AG04450 (cell line): ENCODE results near the gene CYB5R3. TPM values are rescaled to one million over a fixed set of nuclear protein-coding genes. Genes with fewer than 3 reads are reported as not detected.
"Not testable (repeated sequence)": the region's sequence is repeated elsewhere in the genome, so short reads cannot be mapped to it uniquely, and the experiment has no call there.

Experiments used
- CTCF ChIA-PET: fragments of 300-600, 350-600 bp; formaldehyde crosslinking; extraction: SDS; loops from one replicate; lab custom pipeline; 2022; ENCODE audit warnings: antibody characterized with exemption, inconsistent platforms; lab: Charles Lee
- POLR2A ChIA-PET: fragments of 350-600 bp; formaldehyde crosslinking; extraction: SDS; loops from one replicate; lab custom pipeline; 2021; ENCODE audit warnings: antibody characterized with exemption, inconsistent platforms; lab: Yijun Ruan, JAX
- DNase-seq: peaks from one replicate; pipeline ENCODE4 v3.0.0-alpha.2; 2011; ENCODE audit warnings: low read depth, low spot score
- H3K27ac ChIP-seq: one replicate; pipeline ENCODE4 v1.5.1; 2012; ENCODE audit warnings: low read depth, low read length, control low read depth
- H3K27me3 ChIP-seq: one replicate; pipeline ENCODE4 v1.6.0; 2012; ENCODE audit warnings: low read length; ENCODE audit not compliant: control insufficient read depth, insufficient read depth
- H3K4me3 ChIP-seq: 2 replicates; pipeline ENCODE4 v1.5.1; 2011; ENCODE audit warnings: mild to moderate bottlenecking, low read depth, low read length, control low read depth
- H3K9me3 ChIP-seq: 2 replicates; pipeline ENCODE4 v1.5.1; 2012; ENCODE audit warnings: low read length; ENCODE audit not compliant: control insufficient read depth, insufficient read depth
- polyA plus RNA-seq: library from polyadenylated mRNA; depleted of rRNA; stranded (reverse); fragments of >200 nt; gene quantifications from 2 replicates; pipeline ENCODE4 v1.2.3, GENCODE V29; 2011
- TF ChIP-seq, protein P1 (sequence below): IDR thresholded peaks from 2 replicates; pipeline ENCODE4 v1.5.1; 2011; ENCODE audit warnings: low read depth, low read length, control low read depth, inconsistent platforms

CYB5R3 gene
- polyA plus RNA-seq, 1 experiment: 110 TPM

DNA sequence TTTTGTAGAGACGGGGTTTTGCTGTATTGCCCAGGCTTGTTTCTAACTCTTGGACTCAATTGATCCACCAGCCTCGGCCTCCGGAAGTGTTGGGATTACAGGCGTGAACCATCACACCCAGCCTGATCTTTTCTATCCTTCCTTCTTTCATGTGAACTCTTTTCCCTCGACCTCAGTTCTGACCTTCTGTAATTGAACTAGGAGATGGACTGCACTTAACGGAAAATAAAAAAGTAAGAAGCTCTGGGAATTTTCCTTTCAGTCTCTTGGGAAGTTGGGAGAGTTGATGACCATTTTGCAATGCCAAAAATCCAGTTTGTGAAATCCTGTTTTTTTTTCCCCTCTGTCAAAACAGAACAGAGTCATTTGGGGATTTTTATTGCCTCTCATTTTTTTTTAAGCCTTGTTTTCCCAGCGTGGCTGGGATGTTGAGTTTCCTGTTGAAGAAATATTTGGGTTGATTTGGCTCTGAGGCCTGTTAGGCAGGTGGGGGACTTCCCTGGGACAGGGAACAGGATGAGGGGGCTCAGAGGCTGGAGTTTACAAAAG, 26.9 kb upstream of the CYB5R3 start:
- Histone ChIP-seq H3K9me3 (peaks cover 7% of the 10 kb centered on the region; the same call in 1 of the 2 replicates), H3K27me3 (no peaks in the 10 kb centered on the region), H3K4me3 (no peak overlapping the region), H3K27ac (no peak overlapping the region)
- ChIA-PET POLR2A (no interaction called here), CTCF (no interaction called here)
- TF ChIP-seq, protein P1, sequence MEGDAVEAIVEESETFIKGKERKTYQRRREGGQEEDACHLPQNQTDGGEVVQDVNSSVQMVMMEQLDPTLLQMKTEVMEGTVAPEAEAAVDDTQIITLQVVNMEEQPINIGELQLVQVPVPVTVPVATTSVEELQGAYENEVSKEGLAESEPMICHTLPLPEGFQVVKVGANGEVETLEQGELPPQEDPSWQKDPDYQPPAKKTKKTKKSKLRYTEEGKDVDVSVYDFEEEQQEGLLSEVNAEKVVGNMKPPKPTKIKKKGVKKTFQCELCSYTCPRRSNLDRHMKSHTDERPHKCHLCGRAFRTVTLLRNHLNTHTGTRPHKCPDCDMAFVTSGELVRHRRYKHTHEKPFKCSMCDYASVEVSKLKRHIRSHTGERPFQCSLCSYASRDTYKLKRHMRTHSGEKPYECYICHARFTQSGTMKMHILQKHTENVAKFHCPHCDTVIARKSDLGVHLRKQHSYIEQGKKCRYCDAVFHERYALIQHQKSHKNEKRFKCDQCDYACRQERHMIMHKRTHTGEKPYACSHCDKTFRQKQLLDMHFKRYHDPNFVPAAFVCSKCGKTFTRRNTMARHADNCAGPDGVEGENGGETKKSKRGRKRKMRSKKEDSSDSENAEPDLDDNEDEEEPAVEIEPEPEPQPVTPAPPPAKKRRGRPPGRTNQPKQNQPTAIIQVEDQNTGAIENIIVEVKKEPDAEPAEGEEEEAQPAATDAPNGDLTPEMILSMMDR: no peak
- no peak for DNase-seq

DNA sequence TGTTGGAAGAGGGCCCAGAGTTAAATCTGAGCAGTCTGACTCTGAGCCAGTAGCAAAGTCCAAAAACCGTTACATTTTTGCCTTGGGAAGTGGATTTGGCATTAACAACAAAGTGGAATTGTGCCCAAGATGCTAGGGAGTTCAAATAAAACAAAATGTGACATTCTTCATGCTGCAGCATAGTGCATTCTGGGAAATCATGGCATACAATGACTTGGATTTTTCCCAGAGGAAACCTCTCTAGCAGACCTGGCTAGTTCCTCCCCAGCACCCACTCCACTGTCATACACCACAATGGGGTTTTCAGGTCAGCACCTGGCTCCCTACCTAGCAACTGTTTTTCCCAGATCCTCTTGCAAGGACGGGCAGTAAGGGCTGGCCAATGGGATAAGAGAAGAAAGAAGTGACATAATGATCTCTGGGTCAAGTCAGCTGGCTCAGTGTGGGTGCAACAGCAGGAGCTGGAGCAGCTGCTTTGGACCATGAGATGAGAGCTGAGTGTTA, 24.8 kb upstream of the CYB5R3 start:
- H3K27me3 ChIP-seq: no peaks in the 10 kb centered on the region
- H3K27ac ChIP-seq: no peak overlapping the region
- POLR2A ChIA-PET: interaction anchor here (0.6 kb wide), 1 partner anchor 488 kb away, joined by 3 read pairs; no protein-coding TSS in a partner anchor
- TF ChIP-seq, protein P1: no peak
- H3K9me3 ChIP-seq: peaks cover 7% of the 10 kb centered on the region; the same call in 1 of the 2 replicates
- H3K4me3 ChIP-seq: no peak overlapping the region
- no peak for DNase-seq
- CTCF ChIA-PET: no interaction called here

DNA sequence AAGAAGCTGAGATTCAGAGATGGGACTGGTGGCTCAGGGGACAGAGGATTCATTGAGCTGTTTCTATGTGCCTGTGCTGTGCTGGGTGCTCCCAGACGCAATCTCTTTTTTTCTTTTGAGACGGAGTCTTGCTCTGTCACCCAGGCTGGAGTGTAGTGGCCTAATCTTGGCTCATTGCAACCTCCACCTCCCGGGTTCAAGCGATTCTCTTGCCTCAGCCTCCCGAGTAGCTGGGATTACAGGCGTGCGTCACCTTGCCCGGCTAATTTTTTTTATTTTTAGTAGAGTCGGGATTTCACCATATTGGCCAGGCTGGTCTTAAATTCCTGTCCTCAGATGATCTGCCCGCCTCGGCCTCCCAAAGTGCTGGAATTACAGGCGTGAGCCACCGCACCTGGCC, 23.9 kb upstream of the CYB5R3 start:
- ChIA-PET CTCF (interaction anchor here (0.9 kb wide), 1 partner anchor 12 kb away, joined by 3 read pairs; no protein-coding TSS in a partner anchor), POLR2A (interaction anchor here (0.6 kb wide), 1 partner anchor 489 kb away, joined by 3 read pairs; no protein-coding TSS in a partner anchor)

DNA sequence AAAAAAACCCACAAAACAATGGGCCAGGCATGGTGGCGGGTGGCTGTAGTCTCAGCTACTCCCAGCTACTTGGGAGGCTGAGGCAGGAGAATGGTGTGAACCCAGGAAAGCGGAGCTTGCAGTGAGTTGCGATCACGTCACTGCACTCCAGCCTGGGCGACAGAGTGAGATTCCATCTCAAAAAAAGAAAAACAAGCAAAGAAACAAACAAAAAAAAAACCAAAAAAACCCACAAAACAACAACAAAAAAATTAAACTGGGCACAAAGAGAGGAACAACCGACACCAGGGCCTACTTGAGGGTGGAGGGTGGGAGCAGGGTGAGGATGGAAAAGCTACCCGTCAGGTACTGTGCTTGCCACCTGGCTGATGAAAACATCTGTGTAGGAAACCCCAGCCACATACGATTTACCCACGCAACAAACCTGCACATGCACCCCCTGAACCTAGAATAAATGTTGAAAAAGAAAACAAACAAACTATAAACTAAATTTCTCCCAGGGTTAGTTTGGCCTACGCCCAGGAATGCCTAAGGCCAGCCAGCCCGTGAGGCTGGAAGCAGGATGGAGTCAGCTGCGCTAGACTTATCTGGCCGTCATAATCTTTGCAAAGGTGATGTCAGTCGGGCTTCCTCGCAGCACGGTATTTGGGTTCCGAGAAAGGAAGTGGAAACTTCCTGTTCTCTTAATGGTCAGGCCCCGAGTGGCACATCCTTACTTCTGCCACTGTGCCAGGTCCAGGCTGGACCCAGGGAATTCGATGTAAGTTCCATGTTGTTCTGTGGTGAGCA, 21.9 kb upstream of the CYB5R3 start:
- POLR2A ChIA-PET: interaction anchor here (0.6 kb wide), 1 partner anchor 16 kb away, joined by 4 read pairs; no protein-coding TSS in a partner anchor
- TF ChIP-seq, protein P1: no peak
- Histone ChIP-seq H3K27ac (no peak overlapping the region), H3K9me3 (no peaks in the 10 kb centered on the region), H3K27me3 (no peaks in the 10 kb centered on the region), H3K4me3 (no peak overlapping the region)
- CTCF ChIA-PET: interaction anchor here (0.6 kb wide), 1 partner anchor 88 kb away, joined by 3 read pairs; no protein-coding TSS in a partner anchor
- no peak for DNase-seq

More for the DNA sequence above, 23.9 kb upstream of the CYB5R3 start:
- not testable (repeated sequence) for H3K9me3 ChIP-seq, H3K27ac ChIP-seq, H3K27me3 ChIP-seq, H3K4me3 ChIP-seq, DNase-seq

DNA sequence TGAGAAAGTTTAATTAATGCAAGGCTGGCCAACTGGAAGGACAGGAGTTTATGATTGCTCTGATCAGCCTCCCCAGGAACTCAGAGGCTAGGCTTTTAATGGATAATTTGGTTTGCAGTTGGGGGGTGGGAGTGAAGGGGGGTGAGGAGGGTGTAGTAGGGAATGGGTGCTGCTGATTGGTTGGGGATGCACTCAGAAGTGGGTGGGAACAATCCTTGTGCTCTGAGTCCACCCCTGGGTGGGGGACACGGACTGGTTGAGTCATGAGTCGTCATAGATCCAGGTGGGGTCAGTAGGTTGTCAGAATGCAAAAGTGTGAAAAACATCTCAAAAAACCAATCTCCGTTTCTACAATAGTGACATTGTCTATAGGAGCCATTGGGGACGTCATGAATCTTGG, 20.9 kb upstream of the CYB5R3 start:
- TF ChIP-seq, protein P1: no peak
- Histone ChIP-seq H3K27ac (no peak overlapping the region), H3K27me3 (no peaks in the 10 kb centered on the region), H3K4me3 (no peak overlapping the region), H3K9me3 (no peaks in the 10 kb centered on the region)
- CTCF ChIA-PET: no interaction called here
- no peak for DNase-seq
- POLR2A ChIA-PET: no interaction called here

DNA sequence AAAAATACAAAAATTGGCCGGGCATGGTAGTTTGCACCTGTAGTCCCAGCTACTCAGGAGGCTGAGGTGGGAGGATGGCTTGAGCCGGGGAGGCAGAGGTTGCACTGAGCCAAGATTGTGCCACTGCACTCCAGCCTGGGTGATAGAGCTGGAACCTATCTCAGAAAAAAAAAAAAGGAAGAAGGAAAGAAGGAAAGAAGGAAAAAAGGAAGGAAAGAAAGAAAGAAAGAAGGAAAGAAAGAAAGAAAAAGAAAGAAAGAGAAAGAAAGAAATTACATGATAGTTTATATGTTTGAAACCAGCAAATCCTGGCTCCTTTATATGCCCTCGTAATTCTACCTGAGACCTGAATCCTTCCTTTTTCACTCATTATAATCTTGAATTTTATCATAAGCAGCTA, 17.2 kb upstream of the CYB5R3 start:
- POLR2A ChIA-PET, H3K27ac ChIP-seq, H3K4me3 ChIP-seq, CTCF ChIA-PET, H3K27me3 ChIP-seq, H3K9me3 ChIP-seq, DNase-seq: not testable (repeated sequence)
